Glutamatergic neuron (in vitro differentiated cells): Measurements from ENCODE around the gene NCK2. TPM values are rescaled to one million over a fixed set of nuclear protein-coding genes. Genes with fewer than 3 reads are reported as not detected.

Source experiments
- DNase-seq: peaks from one replicate; pipeline ENCODE4 v3.0.0; 2022
- H3K27ac Mint-ChIP-seq: one replicate; pipeline ENCODE4 v1.8.0; 2020; ENCODE audit warnings: mild to moderate bottlenecking, mixed read lengths, inconsistent platforms; ENCODE audit not compliant: unreplicated experiment
- H3K27me3 Mint-ChIP-seq: one replicate; pipeline ENCODE4 v1.8.0; 2020; ENCODE audit warnings: mild to moderate bottlenecking, moderate library complexity, mixed read lengths, inconsistent platforms; ENCODE audit not compliant: unreplicated experiment
- H3K36me3 Mint-ChIP-seq: one replicate; pipeline ENCODE4 v1.8.0; 2020; ENCODE audit warnings: mild to moderate bottlenecking, mixed read lengths, inconsistent platforms; ENCODE audit not compliant: unreplicated experiment
- H3K4me1 Mint-ChIP-seq: one replicate; pipeline ENCODE4 v1.8.0; 2020; ENCODE audit warnings: mild to moderate bottlenecking, low read depth, mixed read lengths, inconsistent platforms; ENCODE audit not compliant: unreplicated experiment
- H3K4me3 Mint-ChIP-seq: one replicate; pipeline ENCODE4 v1.8.0; 2020; ENCODE audit warnings: mild to moderate bottlenecking, mixed read lengths, inconsistent platforms; ENCODE audit not compliant: unreplicated experiment
- H3K9me3 Mint-ChIP-seq: one replicate; pipeline ENCODE4 v1.8.0; 2020; ENCODE audit warnings: mild to moderate bottlenecking, moderate library complexity, mixed read lengths, inconsistent platforms; ENCODE audit not compliant: unreplicated experiment
- CTCF ChIP-seq: fragments of 200-600 bp; sonication (generic); IDR thresholded peaks from one replicate; pipeline ENCODE4 v1.5.0; 2021; ENCODE audit not compliant: partially characterized antibody, unreplicated experiment
- total RNA-seq: library from RNA; stranded (reverse); fragmentation: NEBNext Ultra II Directional; extraction: Animal tissue kit (Norgen Biotek cat#: 25700); gene quantifications from one replicate; pipeline ENCODE4 v1.2.1, GENCODE V29; 2021; ENCODE audit not compliant: unreplicated experiment

NCK2 gene
- total RNA-seq, 1 donor from 2014 or later, result 82.4 TPM

GRCh38 chr2:105888625-105889024 is 143.9 kb downstream of the NCK2 start:
- H3K4me1 Mint-ChIP-seq, result peaks cover 36% of the 10 kb centered on the region

DNA sequence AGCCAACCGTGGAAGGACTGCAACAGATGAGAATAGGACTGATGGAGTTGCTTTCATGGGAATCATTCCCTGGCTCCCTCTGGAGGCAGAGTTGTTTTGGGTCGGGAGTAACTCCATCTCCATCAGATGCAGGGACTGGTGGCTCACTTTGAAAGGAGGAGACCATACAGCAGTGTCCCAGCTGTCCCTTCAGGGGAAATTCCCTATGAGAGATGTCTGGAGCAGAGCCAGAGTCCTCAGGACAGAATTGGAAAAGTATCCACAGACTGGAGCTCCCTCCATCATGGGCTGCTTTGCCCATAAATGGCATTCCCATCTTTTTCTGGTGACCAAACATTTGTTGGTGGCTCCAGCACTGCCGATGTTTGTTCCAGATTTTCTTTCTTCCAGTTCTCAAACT is 144.3 kb downstream of the NCK2 start:
- Mint-ChIP-seq H3K9me3 (peaks cover 5% of the 10 kb centered on the region), H3K27ac (no peak overlapping the region), H3K4me3 (no peak overlapping the region), H3K36me3 (peaks cover 9% of the 10 kb centered on the region), H3K27me3 (peaks cover 7% of the 10 kb centered on the region), H3K4me1 (peaks cover 32% of the 10 kb centered on the region)
- DNase-seq, result no peak
- TF ChIP-seq CTCF, result no peak

More at GRCh38 chr2:105888625-105889024, 143.9 kb downstream of the NCK2 start:
- H3K27ac Mint-ChIP-seq, result no peak overlapping the region
- H3K9me3 Mint-ChIP-seq, result peaks cover 5% of the 10 kb centered on the region
- peaks cover 7% of the 10 kb centered on the region for H3K27me3 Mint-ChIP-seq
- DNase-seq, result no peak
- H3K4me3 Mint-ChIP-seq, result no peak overlapping the region
- no peak for TF ChIP-seq CTCF
- H3K36me3 Mint-ChIP-seq, result peaks cover 9% of the 10 kb centered on the region

DNA sequence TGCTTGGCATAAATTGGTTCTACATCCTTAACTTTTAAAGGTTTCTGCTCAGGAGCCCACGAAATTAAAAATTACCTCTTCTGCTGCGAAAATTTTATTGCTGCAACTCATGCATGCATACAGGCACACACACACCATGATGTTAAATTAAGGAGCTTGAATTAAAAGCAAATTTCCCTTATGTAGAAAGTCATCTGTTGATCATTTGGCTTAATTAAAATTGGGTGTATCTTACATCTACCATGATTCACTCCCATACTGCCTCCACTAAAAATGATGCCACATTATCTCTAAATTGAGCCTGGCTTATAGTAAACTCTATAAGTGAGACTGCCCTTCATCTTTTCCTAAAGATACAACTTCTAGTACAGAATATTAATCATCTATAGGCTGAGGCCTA is 145.4 kb downstream of the NCK2 start:
- Mint-ChIP-seq H3K4me3 (no peak overlapping the region), H3K27ac (peak overlapping the region; percentile 96), H3K4me1 (peaks cover 25% of the 10 kb centered on the region), H3K9me3 (peaks cover 3% of the 10 kb centered on the region), H3K36me3 (peaks cover 17% of the 10 kb centered on the region), H3K27me3 (peaks cover 7% of the 10 kb centered on the region)
- no peak for DNase-seq
- TF ChIP-seq CTCF, result no peak

- Mint-ChIP-seq H3K36me3 (peaks cover 18% of the 10 kb centered on the region), H3K4me1 (peaks cover 20% of the 10 kb centered on the region), H3K27me3 (peaks cover 7% of the 10 kb centered on the region), H3K27ac (peak overlapping the region; percentile 96), H3K4me3 (peak overlapping the region; percentile 65), H3K9me3 (peaks cover 3% of the 10 kb centered on the region)
- DNase-seq, result no peak
- TF ChIP-seq CTCF, result no peak
Observed at GRCh38 chr2:105890856-105891255, 146.1 kb downstream of the NCK2 start.

DNA sequence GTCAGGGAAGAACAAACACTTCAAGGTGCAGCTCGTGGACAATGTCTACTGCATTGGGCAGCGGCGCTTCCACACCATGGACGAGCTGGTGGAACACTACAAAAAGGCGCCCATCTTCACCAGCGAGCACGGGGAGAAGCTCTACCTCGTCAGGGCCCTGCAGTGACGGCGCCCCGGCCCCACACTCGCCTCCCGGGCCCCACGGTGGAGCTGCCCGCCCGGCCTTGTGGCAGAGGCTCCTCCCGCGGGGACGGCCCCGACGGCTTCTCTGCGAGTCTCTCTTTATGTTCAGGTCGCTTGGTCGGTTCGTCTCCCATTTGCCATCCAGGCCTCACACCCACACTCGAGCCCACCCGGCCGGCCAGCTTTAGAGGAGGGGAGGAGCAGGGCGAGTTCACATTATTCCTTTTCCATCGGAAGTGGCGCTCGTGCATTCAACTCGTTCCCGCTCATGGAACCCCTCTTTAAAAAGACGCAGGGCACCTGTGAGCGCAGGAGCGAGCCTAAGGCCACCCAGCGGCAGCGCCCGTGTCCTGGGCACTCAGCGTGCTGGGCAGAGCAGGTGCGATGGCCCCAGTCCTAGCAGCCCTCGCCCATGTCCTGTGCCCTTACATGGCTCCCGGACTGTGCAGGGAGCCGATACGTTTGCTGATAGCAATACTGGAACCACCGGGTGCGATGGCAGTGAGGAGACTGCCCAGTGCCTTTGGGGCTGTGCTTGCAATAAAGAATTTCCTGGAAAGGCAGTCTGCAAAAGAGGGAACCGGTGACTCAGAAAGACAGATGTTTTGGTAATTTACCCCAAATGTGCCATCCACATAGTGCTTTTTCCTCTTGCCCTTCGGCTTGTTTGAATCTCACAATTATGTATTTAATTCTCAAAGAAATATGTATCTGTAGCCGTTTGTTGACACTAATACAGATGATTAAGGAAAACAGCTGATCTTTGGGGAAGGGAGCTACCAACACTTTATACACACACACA is 148.6 kb downstream of the NCK2 start:
- Mint-ChIP-seq H3K27me3 (peaks cover 7% of the 10 kb centered on the region), H3K36me3 (peaks cover 27% of the 10 kb centered on the region), H3K4me3 (no peak overlapping the region), H3K4me1 (peaks cover 8% of the 10 kb centered on the region), H3K27ac (no peak overlapping the region), H3K9me3 (peaks cover 6% of the 10 kb centered on the region)
- TF ChIP-seq CTCF, result no peak
- DNase-seq, result no peak
